PC-9 (cell line): ENCODE data around the gene EPB41L4B.

Experiments used
- EZH2 ChIP-seq: fragments of 200-600 bp; sonication (generic); IDR thresholded peaks from 2 replicates; pipeline ENCODE4 v1.8.0; 2017; ENCODE audit warnings: antibody characterized with exemption, low read depth
- TF ChIP-seq, protein P1 (sequence below): fragments of 200-600 bp; sonication (generic); conservative IDR thresholded peaks from 2 replicates; pipeline ENCODE4 v1.6.1; 2017; ENCODE audit warnings: mixed run types, antibody characterized with exemption, mild to moderate bottlenecking, moderate library complexity

DNA sequence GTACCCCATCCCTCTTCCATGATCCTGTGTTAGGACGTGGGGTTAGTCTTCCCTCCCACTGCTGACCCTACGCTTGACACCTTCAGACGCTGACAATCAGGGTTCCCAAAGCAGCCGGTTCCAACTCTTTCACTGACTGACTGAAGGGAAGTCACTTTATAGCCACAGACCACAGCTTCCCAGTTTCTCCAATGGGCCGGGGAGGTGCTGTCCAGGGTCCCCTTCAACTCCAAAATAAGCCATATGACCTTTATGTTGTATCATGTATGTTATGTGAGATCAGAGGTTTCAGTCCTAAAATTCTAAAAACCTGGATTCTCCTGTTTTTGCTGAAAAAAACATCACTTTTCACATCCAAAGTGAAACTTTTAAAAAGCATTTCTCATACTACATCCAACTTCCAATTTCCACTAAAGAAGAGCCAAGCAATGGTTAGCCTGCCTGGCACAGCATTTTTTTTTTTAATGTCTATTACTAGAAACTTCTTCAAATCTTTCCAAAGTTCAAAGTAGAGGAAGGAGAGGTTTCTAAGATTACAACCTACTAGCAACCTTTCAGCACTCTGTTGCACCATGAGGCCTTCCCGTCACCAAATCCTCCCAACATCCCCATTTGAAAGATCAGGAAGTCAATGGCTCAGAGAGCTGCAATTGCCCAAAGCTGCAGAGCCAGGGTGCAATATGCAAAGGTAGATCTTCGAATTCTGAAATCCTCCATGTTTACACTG is 5.2 kb downstream of the EPB41L4B start:
- TF ChIP-seq, protein P1, sequence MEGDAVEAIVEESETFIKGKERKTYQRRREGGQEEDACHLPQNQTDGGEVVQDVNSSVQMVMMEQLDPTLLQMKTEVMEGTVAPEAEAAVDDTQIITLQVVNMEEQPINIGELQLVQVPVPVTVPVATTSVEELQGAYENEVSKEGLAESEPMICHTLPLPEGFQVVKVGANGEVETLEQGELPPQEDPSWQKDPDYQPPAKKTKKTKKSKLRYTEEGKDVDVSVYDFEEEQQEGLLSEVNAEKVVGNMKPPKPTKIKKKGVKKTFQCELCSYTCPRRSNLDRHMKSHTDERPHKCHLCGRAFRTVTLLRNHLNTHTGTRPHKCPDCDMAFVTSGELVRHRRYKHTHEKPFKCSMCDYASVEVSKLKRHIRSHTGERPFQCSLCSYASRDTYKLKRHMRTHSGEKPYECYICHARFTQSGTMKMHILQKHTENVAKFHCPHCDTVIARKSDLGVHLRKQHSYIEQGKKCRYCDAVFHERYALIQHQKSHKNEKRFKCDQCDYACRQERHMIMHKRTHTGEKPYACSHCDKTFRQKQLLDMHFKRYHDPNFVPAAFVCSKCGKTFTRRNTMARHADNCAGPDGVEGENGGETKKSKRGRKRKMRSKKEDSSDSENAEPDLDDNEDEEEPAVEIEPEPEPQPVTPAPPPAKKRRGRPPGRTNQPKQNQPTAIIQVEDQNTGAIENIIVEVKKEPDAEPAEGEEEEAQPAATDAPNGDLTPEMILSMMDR, result no peak
- TF ChIP-seq EZH2, result no peak
